ENCODE results near the gene DCLK1. TPM values are rescaled to one million over a fixed set of nuclear protein-coding genes. Genes with fewer than 3 reads are reported as not detected.

Gene DCLK1
- total RNA-seq, 3 donors from 2014 or later (not counting 1 experiment from before 2014, with no cell fraction given), result not detected

DNA sequence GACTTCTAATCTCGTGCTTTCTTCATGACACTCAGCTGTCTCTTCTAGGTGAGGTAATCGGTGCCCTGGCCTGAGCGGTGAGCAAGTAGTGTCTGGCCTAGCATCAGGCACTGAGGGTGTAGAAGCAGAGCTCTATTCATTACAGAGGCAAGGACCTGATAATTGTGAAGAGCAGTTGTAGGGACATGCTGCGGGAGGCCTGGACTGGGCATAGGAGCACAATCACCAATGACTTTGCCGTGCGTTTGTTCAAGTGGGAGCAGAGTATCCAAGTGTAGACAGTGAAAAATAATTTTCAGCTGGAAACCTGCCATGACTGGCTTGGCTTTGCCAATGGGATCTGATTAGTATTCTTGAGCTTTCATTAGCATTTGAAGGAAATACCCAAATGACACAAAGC, 32.1 kb upstream of the DCLK1 start:
- H3K9me3 ChIP-seq (ENCODE audit: control insufficient read depth, insufficient read depth, low read length), result no peaks in the 10 kb centered on the region
- no peaks in the 10 kb centered on the region for H3K4me1 ChIP-seq (ENCODE audit: control insufficient read depth, insufficient read depth, low read length)
- H3K27me3 Mint-ChIP-seq (ENCODE audit: low read depth in 2 of 2), result no peaks in the 10 kb centered on the region
- H3K27me3 ChIP-seq (ENCODE audit: control insufficient read depth, insufficient read depth, low read length), result no peaks in the 10 kb centered on the region
- no peaks in the 10 kb centered on the region for H3K36me3 ChIP-seq (ENCODE audit: control insufficient read depth, insufficient read depth, low read length)
- 95% methylated on average over 6 of the region's 6 CpGs for WGBS (ENCODE audit: insufficient coverage)
- ATAC-seq, result no peak
- TF ChIP-seq, protein P1, sequence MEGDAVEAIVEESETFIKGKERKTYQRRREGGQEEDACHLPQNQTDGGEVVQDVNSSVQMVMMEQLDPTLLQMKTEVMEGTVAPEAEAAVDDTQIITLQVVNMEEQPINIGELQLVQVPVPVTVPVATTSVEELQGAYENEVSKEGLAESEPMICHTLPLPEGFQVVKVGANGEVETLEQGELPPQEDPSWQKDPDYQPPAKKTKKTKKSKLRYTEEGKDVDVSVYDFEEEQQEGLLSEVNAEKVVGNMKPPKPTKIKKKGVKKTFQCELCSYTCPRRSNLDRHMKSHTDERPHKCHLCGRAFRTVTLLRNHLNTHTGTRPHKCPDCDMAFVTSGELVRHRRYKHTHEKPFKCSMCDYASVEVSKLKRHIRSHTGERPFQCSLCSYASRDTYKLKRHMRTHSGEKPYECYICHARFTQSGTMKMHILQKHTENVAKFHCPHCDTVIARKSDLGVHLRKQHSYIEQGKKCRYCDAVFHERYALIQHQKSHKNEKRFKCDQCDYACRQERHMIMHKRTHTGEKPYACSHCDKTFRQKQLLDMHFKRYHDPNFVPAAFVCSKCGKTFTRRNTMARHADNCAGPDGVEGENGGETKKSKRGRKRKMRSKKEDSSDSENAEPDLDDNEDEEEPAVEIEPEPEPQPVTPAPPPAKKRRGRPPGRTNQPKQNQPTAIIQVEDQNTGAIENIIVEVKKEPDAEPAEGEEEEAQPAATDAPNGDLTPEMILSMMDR (IDR thresholded peaks at IDR 0.05), result no peak
- H3K27ac Mint-ChIP-seq, result no peak overlapping the region
- no peak overlapping the region for H3K4me3 ChIP-seq (ENCODE audit: low read length)
- no peak overlapping the region for H3K4me3 Mint-ChIP-seq
- H3K9me3 Mint-ChIP-seq, result peaks cover 10 to 24% of the 10 kb centered on the region in 2 donors
- H3K4me1 Mint-ChIP-seq, result no peaks in the 10 kb centered on the region
- no peak overlapping the region for H3K27ac ChIP-seq (ENCODE audit: low read length)
- intact Hi-C loops (cut with micrococcal nuclease), result no loop called here
- DNase-seq, result no peak
- no peaks in the 10 kb centered on the region for H3K36me3 Mint-ChIP-seq

DNA sequence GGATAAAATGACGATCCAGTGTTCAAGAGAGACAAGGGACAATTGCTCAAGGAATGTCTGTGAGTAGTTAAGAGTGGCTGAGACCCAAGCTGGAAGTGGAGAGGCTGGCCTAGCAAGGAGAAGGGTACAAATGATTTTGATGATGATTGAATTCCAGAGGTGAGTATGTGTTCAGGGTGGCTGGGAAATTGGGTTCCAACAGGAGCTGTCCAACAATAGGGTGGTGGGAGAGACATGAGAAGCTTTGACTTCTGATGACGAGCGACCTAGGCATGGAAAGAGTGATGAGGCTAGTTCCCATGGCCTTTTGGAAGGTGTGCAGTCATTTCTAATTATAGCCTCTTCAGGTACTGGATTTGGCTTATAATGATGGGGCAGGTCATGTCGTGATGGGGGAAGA, 29.1 kb upstream of the DCLK1 start:
- Histone ChIP-seq H3K4me1 (ENCODE audit: control insufficient read depth, insufficient read depth, low read length) (no peaks in the 10 kb centered on the region), H3K9me3 (ENCODE audit: control insufficient read depth, insufficient read depth, low read length) (no peaks in the 10 kb centered on the region), H3K36me3 (ENCODE audit: control insufficient read depth, insufficient read depth, low read length) (no peaks in the 10 kb centered on the region), H3K27ac (ENCODE audit: low read length) (no peak overlapping the region), H3K27me3 (ENCODE audit: control insufficient read depth, insufficient read depth, low read length) (no peaks in the 10 kb centered on the region), H3K4me3 (ENCODE audit: low read length) (no peak overlapping the region)
- ATAC-seq (no peak), DNase-seq (no peak)
- Mint-ChIP-seq H3K27me3 (ENCODE audit: low read depth in 2 of 2) (peaks cover 0 to 8% of the 10 kb centered on the region in 2 donors), H3K27ac (no peak overlapping the region), H3K36me3 (peaks cover 10% of the 10 kb centered on the region), H3K9me3 (peaks cover 12 to 25% of the 10 kb centered on the region in 2 donors), H3K4me1 (no peaks in the 10 kb centered on the region), H3K4me3 (no peak overlapping the region)
- intact Hi-C loops (cut with micrococcal nuclease), result no loop called here
- TF ChIP-seq, protein P1 (IDR thresholded peaks at IDR 0.05), result no peak
- 84% methylated on average over 4 of the region's 4 CpGs for WGBS (ENCODE audit: insufficient coverage)

DNA sequence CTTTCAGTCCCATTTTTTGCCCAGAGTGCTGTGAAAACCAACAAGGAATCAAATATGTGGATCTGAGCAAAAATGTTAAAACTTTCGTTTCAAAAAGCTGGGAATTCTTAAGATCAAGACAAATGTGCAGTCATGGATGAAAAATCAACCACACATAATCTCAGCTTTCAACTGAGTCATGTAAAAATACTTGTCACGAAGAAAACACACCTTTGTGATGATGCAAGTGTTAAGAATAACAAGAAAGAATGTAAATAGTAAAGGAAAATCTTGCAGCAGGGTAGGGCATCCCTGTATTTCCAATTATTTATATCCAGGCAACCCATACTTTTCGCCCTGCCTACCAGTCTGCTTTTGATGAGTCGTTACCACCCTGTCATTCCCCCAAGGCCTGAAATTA, 27.4 kb upstream of the DCLK1 start:
- H3K27ac Mint-ChIP-seq, result no peak overlapping the region
- no peaks in the 10 kb centered on the region for H3K4me1 Mint-ChIP-seq
- DNase-seq, result no peak
- Histone ChIP-seq H3K4me3 (ENCODE audit: low read length) (no peak overlapping the region), H3K27ac (ENCODE audit: low read length) (no peak overlapping the region), H3K9me3 (ENCODE audit: control insufficient read depth, insufficient read depth, low read length) (no peaks in the 10 kb centered on the region), H3K36me3 (ENCODE audit: control insufficient read depth, insufficient read depth, low read length) (no peaks in the 10 kb centered on the region), H3K4me1 (ENCODE audit: control insufficient read depth, insufficient read depth, low read length) (no peaks in the 10 kb centered on the region), H3K27me3 (ENCODE audit: control insufficient read depth, insufficient read depth, low read length) (no peaks in the 10 kb centered on the region)
- no peak overlapping the region for H3K4me3 Mint-ChIP-seq
- WGBS (ENCODE audit: insufficient coverage), result 81% methylated on average over 2 of the region's 4 CpGs
- H3K27me3 Mint-ChIP-seq (ENCODE audit: low read depth in 2 of 2), result peaks cover 2 to 13% of the 10 kb centered on the region in 2 donors
- H3K36me3 Mint-ChIP-seq, result peaks cover 13% of the 10 kb centered on the region
- ATAC-seq, result no peak
- H3K9me3 Mint-ChIP-seq, result peaks cover 12 to 25% of the 10 kb centered on the region in 2 donors
- TF ChIP-seq, protein P1 (IDR thresholded peaks at IDR 0.05), result no peak
- intact Hi-C loops (cut with micrococcal nuclease), result no loop called here

DNA sequence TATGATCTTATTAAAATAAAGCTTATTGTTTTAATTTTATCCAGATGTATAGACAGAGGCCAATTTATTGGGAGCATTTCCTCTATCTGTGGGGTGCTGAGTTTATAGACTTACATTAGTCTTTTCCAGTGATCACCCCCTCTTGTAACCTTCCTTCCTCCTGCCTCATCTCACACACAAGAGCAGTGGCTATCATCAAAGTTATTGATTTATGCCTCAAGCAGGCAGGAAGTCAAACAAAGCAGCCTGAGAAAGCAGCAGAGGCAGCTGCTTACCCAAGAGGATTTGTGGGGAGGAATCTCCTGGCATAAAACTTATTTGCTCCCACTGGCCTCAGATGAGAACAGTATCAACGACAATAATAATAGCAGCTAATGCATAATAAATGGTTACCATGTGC, 26.3 kb upstream of the DCLK1 start:
- Mint-ChIP-seq H3K36me3 (peaks cover 13% of the 10 kb centered on the region), H3K27ac (no peak overlapping the region), H3K4me1 (no peaks in the 10 kb centered on the region), H3K4me3 (no peak overlapping the region), H3K9me3 (peaks cover 11 to 24% of the 10 kb centered on the region in 2 donors), H3K27me3 (ENCODE audit: low read depth in 2 of 2) (peaks cover 2 to 13% of the 10 kb centered on the region in 2 donors)
- Histone ChIP-seq H3K36me3 (ENCODE audit: control insufficient read depth, insufficient read depth, low read length) (no peaks in the 10 kb centered on the region), H3K27ac (ENCODE audit: low read length) (no peak overlapping the region), H3K4me1 (ENCODE audit: control insufficient read depth, insufficient read depth, low read length) (no peaks in the 10 kb centered on the region), H3K4me3 (ENCODE audit: low read length) (no peak overlapping the region), H3K27me3 (ENCODE audit: control insufficient read depth, insufficient read depth, low read length) (no peaks in the 10 kb centered on the region), H3K9me3 (ENCODE audit: control insufficient read depth, insufficient read depth, low read length) (no peaks in the 10 kb centered on the region)
- ATAC-seq (no peak), DNase-seq (no peak)
- TF ChIP-seq, protein P1 (IDR thresholded peaks at IDR 0.05), result no peak
- 94% methylated on average over 1 of the region's 1 CpG for WGBS (ENCODE audit: insufficient coverage)
- intact Hi-C loops (cut with micrococcal nuclease), result no loop called here

Measured in natural killer cell (primary cell).